CD4-positive, alpha-beta T cell treated with Interleukin-6 at 100 ng/mL for 8 hours (primary cell): ENCODE results near the gene MTMR10.

Source experiments
- DNase-seq: peaks from one replicate; pipeline ENCODE4 v3.0.0-alpha.2; 2020; ENCODE audit warnings: mixed read lengths, low spot score

MTMR10 gene

DNA sequence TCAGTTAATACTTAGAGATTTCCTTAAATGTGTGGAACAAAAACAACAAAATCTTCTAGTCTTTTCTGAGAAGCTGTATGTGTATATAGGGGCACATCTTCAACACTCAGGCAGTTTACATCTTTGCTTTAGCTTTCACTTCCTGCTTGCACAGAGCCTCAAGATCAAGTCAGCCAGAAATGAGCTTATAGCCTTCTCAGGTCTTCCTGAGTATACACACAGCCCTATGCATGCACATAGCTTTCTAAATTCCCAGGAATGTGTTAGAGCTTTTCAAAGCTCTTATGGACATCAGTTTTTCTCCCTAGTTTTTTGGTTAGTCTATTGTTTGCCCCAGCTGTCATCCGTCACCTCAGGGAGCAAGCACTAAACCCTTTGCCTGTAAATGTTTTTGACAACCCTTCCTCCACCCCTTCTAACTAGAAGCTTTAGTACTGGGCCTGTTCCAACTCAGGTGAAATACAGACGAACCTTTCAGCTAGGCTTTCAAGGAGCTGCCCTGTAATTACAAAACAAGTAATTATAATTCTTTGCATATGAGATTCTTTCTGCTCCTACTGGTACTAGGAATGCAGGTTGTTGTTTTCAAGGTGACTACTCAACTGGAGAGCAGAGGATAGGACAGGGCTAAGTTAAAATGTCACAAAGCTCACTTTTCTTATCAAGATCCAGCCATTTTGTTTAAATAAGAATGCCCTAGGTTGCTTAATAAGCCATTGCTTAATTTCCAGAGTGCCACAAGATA is 22.6 kb upstream of the MTMR10 start:
- no peak for DNase-seq

DNA sequence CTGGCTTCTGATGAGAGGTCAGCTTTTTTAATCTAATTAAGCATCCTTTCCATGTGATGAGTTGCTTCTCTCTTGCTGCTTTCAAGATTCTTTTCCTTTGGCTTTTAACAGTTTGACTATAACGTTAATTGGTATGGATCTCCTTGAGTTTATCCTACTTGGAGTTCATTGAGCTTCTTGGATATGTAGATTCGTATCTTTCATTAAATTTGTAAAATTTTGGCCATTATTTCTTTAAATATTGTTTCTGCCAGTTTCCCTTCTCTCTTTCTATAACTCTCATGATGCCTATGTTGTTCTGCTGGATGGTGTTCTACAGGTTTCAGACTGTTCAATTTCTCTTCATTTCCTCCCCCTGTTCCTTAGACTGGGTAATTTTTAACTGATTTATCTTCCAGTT is 21.0 kb upstream of the MTMR10 start:
- DNase-seq = no peak

DNA sequence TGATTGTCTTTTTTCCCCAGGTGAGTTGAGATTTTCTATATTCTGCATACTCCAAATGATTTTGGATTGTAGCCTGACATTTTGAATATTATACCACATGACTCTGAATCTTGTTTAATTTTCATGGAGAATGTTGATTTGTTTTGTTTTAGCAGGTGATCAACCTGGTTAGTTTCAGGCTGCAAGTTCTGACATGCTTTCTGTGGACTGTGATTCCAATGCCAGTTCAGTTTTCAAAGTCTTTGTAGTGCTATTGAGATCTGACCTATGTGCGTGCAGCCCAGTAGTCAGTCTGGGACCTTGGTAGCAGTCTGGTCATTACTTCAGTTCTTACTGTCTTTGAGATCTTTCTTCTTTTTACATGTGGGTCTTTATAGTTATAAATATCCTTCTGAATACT is 18.6 kb upstream of the MTMR10 start:
- no peak for DNase-seq

DNA sequence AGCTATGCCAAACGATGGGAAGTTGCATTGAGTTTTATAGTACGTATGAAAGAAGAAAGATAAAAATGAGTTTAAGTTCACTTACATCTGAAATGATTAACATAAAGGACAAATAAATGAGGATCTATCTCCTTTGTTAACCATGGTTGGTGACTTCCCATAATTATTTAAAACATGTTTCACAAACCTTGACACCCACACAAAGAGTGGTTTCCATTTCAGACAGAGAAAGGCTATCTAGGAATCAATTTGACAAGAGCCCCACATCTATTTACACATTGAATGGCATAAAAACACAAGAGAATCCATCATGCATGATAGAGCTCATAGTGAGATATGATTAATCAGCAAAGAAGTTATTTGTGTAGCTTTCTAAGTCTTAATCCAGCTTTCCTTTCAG is 14.2 kb upstream of the MTMR10 start:
- no peak for DNase-seq

DNA sequence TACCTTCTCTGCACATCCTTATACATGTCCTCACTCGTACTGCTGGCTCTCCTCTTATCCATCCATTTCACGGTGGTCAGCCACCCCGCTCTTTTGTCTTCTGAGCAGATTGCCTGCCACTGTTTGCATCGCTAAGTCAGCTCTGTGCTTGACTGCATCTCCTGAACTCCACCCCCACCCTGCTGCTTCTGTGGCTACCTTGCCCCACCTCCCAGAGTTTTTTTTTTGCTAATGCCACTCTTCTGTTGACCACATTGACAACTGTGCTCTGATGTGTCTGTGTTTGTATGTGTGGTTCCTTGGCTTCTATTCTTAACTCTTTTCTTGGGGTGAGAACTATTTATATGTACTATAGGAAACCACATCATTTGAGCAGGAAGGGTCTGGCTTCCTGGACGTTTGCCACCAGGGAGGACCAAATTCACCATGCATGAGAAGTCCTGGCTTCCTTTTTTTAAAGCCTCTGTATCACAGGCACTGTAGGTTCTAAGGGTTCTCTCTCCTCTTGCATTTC is 12.8 kb upstream of the MTMR10 start:
- no peak for DNase-seq

DNA sequence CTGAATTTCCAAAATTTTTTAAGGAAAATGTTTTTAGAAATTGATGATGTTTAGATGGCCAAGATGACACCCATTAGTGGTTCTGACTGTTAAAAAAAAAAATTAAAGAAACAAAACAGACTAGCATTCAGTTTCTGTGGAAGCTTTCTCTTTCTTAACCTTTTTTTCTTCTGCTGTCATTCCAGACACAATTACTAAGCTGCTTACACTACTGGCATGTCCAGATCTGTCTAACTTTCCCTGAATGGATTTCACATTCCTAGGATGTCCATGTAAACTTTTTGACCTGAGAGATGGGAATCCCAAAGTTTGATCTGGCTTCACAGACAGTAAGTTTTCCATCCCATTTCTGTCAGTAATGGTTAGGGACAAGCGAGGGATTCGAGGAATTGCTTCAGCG is 10.3 kb upstream of the MTMR10 start:
- no peak for DNase-seq

DNA sequence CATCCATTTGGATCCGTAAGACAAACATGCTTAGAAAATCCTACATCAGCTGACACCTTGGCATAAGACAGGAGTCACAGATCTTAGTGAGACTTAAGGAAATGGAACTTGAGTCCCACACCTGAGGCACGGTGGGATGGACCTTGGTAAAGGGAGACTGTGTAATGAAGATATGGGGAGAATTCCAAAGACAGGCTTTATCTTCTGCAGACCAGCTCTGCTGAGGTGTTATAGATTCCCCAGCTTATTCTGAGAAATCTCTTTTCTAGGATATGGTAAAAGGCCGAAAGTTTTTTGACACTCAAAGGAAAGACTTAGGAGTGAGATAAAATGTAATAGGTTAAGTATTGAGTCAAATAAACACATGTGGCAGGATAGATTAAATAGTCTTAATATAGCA is 8.3 kb upstream of the MTMR10 start:
- no peak for DNase-seq

DNA sequence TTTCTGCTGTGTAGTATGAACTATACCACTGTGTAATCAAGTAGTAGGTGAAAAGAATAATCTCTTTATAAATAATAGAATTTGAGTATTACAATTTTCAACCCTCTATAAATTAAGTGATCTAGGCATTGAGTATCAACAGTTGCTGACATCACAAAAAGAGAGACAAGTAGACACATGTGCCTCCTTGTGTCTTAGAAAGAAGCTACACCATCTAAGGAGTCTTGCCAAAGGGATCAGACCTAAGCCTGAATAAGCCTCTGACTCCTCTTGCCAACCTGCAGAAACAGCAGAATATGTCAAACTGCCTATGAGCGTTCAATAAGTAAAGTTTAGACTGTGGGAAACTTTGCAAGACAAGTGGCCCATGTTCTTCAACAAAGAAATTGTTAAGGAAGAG is 5.8 kb upstream of the MTMR10 start:
- no peak for DNase-seq

DNA sequence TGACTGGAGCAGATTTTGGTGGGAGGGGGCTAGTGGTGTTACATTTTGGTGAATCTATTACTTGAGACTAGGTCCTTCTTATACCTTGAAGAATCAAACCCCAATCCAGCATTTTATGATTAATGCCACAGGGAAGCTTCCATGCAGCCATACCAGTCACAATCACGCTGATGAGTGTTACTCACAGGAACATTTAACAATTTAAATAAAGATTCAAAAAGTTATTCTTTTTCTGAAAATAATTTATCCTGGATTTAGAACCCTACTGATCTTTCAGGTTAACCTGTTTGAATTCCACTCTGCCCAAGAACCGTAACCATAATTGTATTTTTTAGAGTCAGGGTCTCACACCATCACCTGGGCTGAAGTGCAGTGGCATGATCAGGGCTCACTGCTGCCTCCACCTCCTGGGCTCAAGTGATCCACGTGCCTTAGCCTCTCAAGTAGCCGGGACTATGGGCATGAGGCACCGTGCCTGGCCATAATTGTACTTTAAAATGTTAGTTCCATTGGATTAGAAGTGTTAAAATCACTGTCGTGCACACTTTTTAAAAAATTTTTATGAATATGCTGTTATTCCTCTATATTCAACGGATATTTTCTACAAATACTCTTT is 929 bp upstream of the MTMR10 start:
- DNase-seq = no peak

DNA sequence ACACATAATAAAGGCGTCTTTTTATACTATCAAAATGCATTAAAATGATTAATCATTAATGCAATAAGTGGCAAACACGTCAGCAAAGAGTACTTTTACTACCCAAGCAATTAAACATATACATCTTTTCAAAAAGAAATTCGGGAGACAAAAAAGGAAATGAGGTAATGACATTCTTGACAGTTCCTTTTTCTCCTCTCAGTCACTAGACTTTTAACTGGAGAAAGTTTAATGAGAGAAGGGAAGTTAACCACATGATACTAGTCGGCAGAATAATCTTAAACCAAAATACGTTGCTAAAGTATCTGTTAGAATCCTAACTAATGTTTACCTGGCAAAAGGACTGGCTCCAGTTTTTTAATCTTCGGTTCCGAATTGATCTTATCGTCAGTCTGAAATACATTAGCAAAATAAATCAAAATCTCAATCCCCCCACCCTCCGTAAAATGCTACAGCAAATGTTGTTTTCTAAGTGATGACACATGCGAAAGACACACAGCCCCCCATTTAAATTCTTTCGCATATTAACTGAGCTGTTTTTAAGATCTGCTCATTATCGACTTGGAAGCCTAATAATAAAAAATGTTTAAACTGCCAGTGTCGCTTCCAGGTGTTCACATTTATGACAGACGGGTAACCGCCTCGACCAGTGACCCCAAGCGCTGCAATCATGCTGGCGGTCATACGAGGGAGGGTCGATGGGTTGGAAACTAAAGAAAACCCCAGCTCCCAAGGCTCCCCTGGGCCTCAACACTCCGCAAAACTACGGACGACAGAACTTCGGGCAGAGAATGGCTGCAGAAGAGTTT is 778 bp downstream of the MTMR10 start:
- DNase-seq = no peak

DNA sequence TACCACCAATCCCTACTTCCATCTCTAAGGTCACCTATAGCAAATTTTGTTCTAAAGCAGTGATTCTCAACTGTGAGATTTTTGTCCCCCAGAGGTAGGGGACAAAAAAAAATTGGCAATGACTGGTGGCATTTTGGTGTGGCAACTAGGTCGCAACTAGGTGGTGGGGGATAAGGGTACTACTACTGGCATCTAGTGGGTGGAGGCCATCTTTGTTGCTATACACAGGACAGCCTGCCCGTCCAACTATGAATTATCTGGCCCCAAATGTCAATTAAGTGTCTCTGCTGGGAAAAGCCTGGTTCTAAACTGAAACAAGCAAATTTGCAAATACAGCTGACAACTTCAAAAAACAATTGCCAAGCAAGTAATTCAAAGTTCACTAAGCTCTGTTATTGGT is 1.4 kb downstream of the MTMR10 start:
- DNase-seq = no peak

DNA sequence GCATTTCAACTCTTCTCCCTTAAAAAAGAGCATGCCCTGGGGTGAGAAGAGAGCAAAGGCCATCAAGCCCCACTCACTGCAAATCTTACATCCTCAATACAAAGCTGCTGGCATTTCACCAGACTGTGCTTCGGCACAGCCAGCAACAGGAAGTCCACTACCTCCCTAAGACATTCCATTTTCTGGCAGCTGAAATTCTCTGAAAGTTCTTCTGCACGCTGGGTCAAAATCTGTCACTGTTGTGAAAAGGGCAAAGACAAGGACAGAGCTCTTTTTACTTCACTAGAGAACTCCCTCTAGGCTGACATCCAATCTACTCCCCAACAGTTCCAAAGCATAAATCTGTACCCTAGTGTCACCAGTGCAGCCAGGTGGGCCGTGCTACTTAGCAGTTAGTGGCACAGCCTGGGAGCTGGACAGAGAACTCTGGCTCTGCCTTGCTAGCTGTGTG is 6.3 kb downstream of the MTMR10 start:
- no peak for DNase-seq

DNA sequence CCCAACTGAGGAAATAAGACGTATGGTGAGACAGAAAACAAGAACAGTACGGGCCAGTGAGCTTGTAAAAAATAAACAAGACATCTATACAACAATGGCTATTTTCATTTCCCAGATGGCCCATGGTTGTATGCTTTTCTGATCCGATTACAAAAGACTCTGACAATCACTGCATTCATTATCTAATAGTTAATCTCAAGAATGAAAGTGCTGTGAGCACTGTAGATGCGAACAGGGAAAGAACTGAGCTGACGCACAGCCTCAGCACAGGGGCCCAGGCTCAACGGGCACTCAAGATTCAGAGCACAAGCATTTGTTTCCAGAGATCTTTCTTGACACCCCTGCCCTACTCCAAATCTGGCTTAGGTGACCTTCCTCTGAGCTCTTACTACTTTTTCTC is 6.9 kb downstream of the MTMR10 start:
- no peak for DNase-seq

DNA sequence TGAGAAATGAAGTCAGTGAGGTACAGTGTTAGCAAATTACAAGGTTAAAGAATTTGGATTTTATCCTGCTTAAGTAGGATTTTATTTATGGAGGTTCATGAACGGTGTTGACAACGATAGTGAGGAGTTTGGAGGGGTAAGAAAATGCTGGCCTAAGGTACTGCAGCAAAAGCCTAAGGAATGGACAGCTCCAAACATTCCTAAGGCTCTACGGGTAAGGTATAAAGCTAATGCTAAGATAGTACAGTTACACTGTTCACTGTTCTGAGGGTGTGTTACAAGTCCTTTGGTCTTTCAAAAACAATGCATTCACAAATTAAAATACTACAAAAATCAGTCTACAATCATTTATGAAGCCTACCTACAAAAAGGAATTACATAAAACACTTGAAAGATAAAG is 7.3 kb downstream of the MTMR10 start:
- DNase-seq = no peak

DNA sequence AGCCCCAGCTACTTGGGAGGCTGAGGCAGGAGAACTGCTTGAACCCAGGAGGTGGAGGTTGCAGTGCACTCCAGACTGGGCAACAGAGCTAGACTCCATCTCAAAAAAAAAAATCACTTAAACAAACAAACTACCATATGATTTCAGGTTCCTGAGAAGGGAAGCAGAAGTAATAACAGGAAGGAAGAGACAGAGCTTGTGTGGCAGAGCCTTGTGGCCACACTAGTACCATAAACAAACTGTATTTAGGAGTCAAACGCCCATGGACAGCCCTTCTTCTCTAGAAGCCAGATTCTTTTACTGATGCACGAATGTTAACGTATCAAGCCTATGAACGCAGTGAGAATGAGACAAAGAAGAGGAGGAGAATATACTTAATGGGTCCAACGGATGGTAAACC is 12.0 kb downstream of the MTMR10 start:
- DNase-seq = no peak

DNA sequence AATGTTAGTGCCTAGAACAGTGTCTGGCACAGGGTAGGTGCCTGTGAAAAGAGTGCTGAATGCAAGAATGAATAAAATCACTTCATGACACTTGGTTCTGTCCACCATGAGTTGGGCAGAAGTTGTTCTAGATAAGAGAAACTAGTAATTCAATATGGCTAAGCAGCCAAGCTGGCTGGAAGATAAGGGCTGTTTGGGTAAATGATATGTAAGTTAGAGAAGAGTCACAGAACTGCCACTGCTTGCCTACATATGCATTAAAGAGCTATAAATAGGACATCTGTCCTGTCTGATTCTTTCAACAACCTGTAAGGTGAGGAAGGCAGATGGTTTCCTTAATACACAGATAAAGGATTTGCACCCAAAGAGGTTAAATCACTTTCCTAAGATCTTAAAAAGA is 13.1 kb downstream of the MTMR10 start:
- DNase-seq = no peak

DNA sequence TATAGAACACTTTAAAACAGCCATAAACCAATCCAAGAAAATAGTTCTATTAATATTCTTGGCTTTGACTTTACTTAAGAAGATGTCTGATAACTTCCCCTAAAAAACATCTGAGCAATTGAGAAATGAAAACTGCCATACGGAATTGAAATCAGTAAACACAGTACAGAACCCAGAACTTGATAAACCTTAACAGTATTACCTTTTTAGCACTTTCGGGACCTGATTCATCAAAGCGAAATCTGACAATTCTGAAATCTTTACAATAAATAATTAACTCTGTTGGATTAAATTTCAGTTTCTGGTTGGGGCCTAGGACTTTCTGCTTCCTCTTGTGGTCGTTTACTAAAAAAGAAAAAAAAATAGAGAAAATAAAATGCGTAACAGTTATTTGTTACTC is 17.3 kb downstream of the MTMR10 start:
- DNase-seq = no peak

DNA sequence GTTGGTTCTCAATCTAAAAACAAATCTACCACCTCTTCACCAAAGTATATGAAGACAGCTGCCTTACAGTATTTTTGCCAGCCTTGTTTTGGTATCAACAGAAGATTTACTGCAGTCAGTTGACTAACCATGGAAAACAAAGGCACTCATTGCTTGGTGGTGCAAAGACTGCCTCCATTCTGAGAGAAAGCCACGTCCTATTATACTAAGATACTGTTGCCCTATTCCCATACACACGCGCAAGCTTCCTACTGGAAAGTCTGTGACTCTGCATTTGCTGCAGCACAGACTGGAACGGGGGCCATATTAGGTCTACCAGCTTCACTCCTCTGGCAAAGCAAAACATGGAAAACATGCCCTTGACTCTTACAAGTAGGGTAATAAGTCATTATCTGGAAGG is 18.0 kb downstream of the MTMR10 start:
- DNase-seq = no peak

DNA sequence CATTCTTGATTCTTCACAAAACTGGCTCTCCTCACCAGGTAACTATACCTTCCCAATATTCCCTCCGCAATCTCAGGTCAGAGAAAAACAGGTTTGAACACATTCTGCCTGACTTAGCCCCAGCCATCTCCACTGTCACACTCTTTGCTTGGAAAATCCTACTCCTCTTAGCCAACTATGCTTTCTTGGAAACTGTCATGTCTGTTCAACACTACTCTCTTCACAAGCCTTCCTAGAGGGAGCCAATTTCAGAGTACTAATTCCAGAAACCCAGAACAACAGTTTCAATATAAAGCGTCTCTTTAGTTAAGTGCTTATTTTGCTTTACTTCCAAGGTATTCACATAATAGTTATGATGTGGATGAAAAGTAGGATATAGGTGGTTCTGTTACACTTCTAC is 21.7 kb downstream of the MTMR10 start:
- no peak for DNase-seq

DNA sequence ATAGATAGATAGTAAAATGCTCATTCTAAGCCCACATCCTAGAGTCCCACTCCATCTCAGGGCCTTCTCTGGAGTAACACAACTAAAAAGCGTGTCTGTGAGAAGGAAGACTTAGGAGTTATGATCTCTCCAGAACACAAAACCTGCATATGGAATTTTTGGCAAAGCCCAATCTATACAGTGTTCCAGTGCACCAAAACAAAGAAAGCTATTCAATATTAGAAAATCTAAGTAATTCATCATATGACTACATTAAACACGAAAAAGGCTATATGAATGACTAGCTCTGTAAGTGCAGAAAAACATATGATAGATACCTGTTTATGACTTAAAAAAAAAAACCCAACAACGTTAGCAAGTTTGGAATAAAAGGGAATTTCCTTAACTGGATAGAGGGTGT is 27.7 kb downstream of the MTMR10 start:
- no peak for DNase-seq

DNA sequence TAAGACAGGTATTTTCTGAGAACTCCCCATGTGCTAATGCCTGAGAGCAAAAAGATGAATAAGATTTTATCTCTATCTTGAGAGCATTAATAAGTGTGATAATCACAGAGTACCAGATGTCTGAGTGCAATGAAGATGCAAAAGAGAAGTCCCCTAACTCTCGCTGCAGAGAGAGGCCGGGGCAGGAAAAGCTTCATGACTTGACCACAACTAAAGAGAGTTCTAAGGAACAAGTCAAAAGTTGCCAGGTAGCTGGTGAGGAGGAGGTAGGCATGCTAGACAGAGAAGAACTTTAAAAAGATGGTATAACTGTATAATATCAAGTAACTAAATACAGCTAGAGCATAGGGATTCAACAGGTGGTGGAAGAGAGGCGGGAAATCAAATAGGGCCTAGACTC is 28.8 kb downstream of the MTMR10 start:
- no peak for DNase-seq

DNA sequence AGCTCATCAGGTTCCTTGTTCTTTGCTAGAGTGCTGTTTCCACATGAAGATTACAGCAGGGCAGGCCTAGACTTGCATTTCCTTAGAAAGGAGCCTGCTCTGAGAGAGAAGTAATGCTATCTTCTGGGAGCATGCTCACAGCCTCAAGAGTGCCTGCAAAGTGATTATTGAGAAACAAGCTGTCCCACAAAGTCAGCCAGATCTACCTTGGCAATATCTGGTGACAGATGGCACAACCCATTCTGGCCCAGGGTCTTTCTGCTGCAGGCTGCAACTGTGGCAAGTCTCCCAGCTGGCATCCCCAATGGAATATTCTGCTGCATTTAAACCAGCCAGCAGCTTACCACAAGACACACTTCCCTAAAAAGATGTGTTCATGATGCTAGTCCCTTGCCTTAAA is 29.3 kb downstream of the MTMR10 start:
- DNase-seq = no peak

DNA sequence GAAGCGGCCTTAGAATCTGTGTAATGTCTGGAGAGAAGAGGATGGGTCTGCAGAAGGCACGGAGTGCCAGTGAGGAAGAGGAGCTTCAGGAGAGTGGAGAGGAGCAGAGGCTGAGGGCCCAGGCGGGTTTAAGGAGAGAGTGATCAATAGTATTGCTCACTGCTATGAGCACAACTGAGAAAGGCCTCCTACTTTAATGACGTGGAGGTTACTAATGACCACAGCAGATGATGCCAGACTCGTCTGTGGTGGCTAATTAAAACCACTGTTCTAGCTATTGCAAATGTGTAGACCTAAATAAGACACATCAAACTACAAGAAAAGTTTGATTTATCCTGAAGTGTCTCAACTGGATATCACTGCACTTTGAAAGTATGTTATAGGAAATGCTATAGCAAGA is 33.2 kb downstream of the MTMR10 start:
- DNase-seq = no peak
